Measurements from ENCODE around the gene ALKBH4. TPM values are rescaled to one million over a fixed set of nuclear protein-coding genes. Genes with fewer than 3 reads are reported as not detected.

The ALKBH4 gene
- total and polyA plus RNA-seq, 9 donors: 6.2 to 15.5 (median 11.9) TPM

DNA sequence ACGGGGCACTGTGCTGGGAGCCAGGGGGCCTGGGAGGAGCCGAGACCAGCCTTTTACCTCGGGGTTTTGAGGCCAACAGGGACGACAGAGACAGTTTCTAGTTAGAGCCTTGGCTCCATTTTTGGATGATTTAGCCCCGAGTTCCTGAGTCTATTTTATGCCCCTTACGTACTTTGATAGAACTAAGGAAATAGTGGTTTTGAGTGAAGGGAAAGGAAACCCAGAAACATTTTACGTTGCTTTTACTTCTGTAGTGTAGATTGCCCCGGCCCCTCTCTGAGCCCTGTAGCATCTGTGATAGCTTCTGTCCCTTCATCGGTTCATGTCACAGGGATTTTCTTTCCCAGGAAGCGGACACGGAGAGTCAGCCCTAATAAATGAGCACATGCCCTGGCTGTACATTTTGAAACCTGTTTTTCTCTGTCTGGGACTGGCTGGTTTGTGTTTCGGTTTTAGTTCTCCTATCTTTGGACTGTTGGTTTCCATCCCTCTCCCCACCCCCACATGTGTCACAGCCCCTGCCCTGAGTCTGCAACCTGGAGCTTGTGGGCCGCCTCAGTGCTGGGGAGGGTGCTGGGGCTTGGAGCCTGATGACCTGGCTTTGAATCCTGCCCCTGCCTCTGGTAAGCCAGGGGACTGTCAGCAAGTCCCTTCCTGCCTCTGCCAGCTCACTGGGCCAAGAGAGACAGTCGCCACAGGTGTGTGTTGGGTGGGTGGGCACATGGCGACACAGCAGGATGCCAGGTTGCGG is 38.2 kb downstream of the ALKBH4 start:
- WGBS, 3 donors: 85 to 88% (median 87%) methylated on average over 16 of the region's 16 CpGs
- Histone ChIP-seq H3K4me1 (ENCODE audit: insufficient read depth) (no peaks in the 10 kb centered on the region), H3K36me3 (no peaks in the 10 kb centered on the region), H3K4me3 (no peak overlapping the region), H3K9me3 (no peaks in the 10 kb centered on the region), H3K27me3 (no peaks in the 10 kb centered on the region), H3K27ac (no peak overlapping the region)
- TF ChIP-seq POLR2A (IDR thresholded peaks at IDR 0.05): no peak
- TF ChIP-seq EP300 (IDR thresholded peaks at IDR 0.05): no peak
- TF ChIP-seq, protein P1, sequence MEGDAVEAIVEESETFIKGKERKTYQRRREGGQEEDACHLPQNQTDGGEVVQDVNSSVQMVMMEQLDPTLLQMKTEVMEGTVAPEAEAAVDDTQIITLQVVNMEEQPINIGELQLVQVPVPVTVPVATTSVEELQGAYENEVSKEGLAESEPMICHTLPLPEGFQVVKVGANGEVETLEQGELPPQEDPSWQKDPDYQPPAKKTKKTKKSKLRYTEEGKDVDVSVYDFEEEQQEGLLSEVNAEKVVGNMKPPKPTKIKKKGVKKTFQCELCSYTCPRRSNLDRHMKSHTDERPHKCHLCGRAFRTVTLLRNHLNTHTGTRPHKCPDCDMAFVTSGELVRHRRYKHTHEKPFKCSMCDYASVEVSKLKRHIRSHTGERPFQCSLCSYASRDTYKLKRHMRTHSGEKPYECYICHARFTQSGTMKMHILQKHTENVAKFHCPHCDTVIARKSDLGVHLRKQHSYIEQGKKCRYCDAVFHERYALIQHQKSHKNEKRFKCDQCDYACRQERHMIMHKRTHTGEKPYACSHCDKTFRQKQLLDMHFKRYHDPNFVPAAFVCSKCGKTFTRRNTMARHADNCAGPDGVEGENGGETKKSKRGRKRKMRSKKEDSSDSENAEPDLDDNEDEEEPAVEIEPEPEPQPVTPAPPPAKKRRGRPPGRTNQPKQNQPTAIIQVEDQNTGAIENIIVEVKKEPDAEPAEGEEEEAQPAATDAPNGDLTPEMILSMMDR (IDR thresholded peaks at IDR 0.05): no peak
- intact Hi-C loops (cut with DNase I): no loop called here
- DNase-seq: no peak

DNA sequence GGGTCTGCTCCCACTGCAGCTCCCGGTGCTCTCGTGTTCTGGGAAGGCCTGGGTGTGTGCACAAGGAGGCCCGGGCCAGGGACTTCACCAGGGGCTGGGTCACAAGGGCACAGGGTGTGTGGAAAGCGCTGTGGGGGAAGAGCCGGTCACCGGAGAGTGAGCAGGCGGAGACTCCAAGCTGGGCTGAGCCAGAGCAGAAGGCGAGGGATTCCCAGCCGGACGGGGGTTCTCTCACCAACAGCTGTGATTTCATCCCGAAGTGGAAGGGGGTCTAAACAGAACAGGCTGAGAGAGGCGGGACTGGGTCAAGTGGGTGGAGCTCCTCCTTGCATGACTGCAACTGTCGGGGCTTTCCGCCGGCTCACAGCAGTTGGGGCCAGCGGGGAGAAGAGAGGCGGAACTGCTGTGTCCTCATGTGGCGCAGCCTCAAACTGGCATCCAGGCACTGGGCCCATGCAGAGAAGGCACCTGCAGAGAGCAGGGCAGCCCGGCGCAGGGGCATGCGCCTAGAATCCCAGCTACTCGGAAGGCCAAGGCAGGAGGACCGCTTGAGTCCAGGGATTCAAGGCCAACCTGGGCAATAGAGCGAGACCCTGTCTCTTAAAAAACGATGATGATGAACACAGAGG is 38.9 kb downstream of the ALKBH4 start:
- Histone ChIP-seq H3K27ac (no peak overlapping the region), H3K36me3 (no peaks in the 10 kb centered on the region), H3K27me3 (no peaks in the 10 kb centered on the region), H3K9me3 (no peaks in the 10 kb centered on the region), H3K4me1 (ENCODE audit: insufficient read depth) (no peaks in the 10 kb centered on the region), H3K4me3 (no peak overlapping the region)
- intact Hi-C loops (cut with DNase I): no loop called here
- no peak for DNase-seq
- 70 to 76% (median 73%) methylated on average over 25 of the region's 25 CpGs for WGBS, 3 donors
- TF ChIP-seq EP300 (IDR thresholded peaks at IDR 0.05): no peak
- TF ChIP-seq, protein P1 (IDR thresholded peaks at IDR 0.05): no peak
- no peak for TF ChIP-seq POLR2A (IDR thresholded peaks at IDR 0.05)

DNA sequence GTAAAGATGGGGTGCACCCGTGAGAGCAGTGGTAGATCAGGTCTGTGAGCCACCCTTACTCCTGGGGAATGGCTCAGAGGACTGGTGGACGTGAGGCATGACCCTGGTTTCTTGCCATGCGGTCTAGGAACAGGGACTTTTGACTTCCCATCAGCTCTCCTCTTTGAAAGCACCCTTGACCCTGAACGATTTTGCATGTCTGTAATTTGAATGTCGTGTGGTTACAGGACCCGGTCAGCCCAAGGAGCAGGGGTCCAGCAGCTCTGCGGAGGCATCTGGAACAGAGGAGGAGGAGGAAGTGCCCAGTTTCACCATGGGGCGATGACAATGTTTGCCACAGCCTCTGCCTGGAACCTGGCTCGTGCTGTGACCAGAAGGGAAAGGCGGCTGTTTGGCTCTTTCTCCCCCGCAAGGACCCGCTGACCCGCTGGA is 39.9 kb downstream of the ALKBH4 start:
- Histone ChIP-seq H3K4me1 (ENCODE audit: insufficient read depth) (no peaks in the 10 kb centered on the region), H3K4me3 (no peak overlapping the region), H3K36me3 (no peaks in the 10 kb centered on the region), H3K9me3 (no peaks in the 10 kb centered on the region), H3K27me3 (no peaks in the 10 kb centered on the region), H3K27ac (no peak overlapping the region)
- DNase-seq: no peak
- TF ChIP-seq EP300 (IDR thresholded peaks at IDR 0.05) (no peak), POLR2A (IDR thresholded peaks at IDR 0.05) (no peak)
- TF ChIP-seq, protein P1 (IDR thresholded peaks at IDR 0.05): no peak
- 80 to 91% (median 90%) methylated on average over 13 of the region's 13 CpGs for WGBS, 3 donors
- intact Hi-C loops (cut with DNase I): no loop called here

DNA sequence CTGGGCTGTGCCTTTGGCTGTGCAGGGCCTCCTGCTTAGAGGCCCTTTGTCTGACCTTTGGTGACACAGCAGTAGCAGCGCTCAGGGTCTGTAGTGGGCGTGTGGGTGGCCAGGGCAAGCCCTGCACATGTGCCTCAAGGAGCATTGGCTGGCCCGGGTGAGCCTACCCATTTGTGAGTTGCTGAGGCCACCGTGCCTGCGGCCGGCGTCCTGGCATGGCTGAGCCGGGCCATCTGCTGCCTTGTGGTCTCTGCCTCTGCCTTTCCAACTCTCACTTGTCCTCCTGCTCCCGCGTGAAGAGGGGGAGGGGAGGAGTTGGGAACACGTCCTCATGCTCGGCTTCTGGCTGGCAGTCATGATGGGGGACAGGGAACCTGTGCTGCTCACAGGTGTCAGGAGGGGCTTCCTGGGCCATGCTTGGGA is 40.5 kb downstream of the ALKBH4 start:
- Histone ChIP-seq H3K9me3 (no peaks in the 10 kb centered on the region), H3K27me3 (no peaks in the 10 kb centered on the region), H3K27ac (no peak overlapping the region), H3K4me1 (ENCODE audit: insufficient read depth) (no peaks in the 10 kb centered on the region), H3K36me3 (no peaks in the 10 kb centered on the region), H3K4me3 (no peak overlapping the region)
- TF ChIP-seq EP300 (IDR thresholded peaks at IDR 0.05) (no peak), POLR2A (IDR thresholded peaks at IDR 0.05) (no peak)
- TF ChIP-seq, protein P1 (IDR thresholded peaks at IDR 0.05): no peak
- intact Hi-C loops (cut with DNase I): no loop called here
- no peak for DNase-seq
- WGBS, 3 donors: 61 to 71% (median 67%) methylated on average over 9 to 12 of the region's 12 CpGs

Data from ovary (tissue), 9 donors.